IPS-NIHi7 (cell line): ENCODE data around the gene TIAM2.

Source experiments
- DNase-seq: peaks from one replicate; pipeline ENCODE4 v3.0.0; 2012; ENCODE audit warnings: mixed read lengths; ENCODE audit errors: extremely low spot score

Gene TIAM2

GRCh38 chr6:155061381-155061780 lies 66.3 kb downstream of the TIAM2 start:
- DNase-seq: no peak

GRCh38 chr6:155062866-155063341 lies 67.8 kb downstream of the TIAM2 start:
- no peak for DNase-seq

GRCh38 chr6:155064303-155064702 lies 69.2 kb downstream of the TIAM2 start:
- DNase-seq: no peak

DNA sequence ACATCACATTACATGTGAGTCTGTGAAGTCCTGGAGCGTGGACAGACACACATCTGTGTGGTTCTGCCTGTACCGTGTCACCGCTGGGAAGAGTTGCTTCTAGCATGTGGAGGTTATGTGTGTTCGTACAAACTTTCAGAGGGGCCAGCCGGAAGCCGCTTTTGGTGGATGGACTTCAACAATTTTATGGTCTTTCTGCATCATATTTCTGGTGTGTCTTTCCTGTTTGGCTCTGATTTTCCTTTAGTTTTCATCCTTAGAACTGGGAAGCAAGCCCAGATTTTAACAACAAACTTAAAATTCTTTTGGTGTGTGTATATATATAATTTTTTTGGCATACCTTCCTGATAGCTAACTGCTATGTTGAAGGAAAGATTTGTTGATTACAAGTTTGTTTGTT lies 71.2 kb downstream of the TIAM2 start:
- no peak for DNase-seq

DNA sequence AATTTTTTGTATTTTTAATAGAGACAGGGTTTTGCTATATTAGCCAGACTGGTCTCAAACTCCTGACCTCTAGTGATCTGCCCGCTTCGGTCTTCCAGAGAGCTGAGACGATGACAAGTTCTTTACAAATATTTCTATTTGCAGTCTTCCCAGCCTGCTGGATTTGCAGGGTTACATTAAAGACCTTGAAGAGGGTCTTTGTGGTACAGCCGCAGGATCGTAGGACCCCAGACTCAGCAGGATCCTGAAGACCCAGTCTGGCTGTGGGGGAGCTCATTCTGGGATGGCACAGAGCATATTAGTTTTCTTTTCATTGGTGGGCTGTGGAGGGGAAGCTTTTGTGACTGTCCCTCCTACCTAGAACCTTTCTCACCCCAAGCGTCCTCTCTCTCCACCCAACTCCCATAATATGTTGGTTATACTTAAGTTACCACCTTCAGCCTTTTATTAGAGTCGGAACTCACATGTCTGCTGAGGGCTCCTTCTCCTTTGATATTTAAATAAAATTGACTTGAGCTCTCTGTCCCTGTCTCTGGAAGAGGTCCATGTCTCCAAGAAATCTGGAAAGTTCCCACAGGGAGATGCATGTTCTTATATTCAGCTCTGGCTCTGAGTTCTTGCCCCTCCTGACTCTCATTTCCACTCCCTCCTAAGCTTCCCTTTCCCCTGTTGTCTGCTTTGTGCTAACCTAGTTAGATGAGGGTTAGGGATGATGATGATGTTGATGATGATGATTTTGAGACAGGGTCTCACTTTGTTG lies 72.0 kb downstream of the TIAM2 start:
- no peak for DNase-seq

- no peak for DNase-seq
Measured at GRCh38 chr6:155067956-155068615, 73.0 kb downstream of the TIAM2 start.

GRCh38 chr6:155069543-155069942 lies 74.4 kb downstream of the TIAM2 start:
- no peak for DNase-seq

DNA sequence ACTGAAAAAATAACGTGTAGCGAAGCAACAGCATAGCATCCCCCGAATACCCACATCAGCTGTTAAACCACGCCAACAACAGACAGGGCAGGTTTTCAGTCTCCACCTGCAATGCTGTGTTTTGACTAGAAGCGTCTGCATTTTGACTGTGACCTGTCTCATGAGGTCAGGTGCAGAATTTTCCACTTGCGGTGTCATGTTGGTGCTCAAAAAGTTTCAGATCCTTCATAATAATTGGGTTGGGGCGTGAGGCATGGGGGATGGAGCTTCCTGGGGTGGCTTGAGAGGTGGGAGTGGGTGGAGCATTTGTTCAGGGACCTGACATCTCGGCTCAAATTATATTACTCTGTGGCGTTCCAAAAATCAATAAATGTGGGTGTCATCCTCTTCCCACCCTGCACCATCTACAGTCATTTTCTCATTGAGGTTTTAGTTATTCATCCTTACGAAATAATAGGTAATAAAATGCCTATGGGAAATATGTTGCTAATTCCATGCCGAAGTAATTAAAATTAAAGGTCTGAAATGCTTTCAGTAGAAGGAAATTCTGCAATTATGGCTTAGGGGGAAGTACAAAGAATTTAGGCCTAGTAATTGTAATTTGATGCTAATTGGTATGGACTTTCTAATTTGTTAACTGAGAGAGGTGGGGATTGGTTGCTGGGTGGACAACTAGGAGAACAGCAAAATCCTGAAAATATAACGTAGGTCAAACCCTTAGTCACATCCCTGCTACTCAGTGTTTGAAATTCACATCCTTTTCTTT lies 81.0 kb downstream of the TIAM2 start:
- no peak for DNase-seq

- no peak for DNase-seq
Measured at GRCh38 chr6:155077331-155077730, 82.2 kb downstream of the TIAM2 start.

- DNase-seq: no peak
Measured at GRCh38 chr6:155077784-155078183, 82.7 kb downstream of the TIAM2 start.

DNA sequence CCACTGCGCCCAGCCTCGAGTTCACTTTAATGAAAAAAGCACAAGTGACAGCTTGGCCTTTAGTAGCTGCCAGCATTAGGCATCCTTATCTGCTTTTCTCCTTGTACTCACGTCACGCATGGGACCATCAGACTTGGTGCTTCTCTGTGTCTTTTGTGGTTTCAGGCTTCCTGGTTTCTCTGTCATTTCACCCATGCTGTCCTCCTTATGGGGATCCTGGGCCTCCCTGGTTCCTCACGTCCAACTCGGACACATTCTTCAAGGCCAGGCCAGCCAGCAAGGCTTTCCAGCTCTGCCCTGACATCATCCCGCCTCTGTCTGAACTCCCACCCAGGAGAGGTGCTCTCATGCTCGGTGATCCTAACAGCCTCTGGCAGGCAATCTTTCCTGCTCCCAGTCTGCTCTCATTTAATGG lies 83.2 kb downstream of the TIAM2 start:
- no peak for DNase-seq

- DNase-seq: no peak
Measured at GRCh38 chr6:155079985-155080452, 84.9 kb downstream of the TIAM2 start.

DNA sequence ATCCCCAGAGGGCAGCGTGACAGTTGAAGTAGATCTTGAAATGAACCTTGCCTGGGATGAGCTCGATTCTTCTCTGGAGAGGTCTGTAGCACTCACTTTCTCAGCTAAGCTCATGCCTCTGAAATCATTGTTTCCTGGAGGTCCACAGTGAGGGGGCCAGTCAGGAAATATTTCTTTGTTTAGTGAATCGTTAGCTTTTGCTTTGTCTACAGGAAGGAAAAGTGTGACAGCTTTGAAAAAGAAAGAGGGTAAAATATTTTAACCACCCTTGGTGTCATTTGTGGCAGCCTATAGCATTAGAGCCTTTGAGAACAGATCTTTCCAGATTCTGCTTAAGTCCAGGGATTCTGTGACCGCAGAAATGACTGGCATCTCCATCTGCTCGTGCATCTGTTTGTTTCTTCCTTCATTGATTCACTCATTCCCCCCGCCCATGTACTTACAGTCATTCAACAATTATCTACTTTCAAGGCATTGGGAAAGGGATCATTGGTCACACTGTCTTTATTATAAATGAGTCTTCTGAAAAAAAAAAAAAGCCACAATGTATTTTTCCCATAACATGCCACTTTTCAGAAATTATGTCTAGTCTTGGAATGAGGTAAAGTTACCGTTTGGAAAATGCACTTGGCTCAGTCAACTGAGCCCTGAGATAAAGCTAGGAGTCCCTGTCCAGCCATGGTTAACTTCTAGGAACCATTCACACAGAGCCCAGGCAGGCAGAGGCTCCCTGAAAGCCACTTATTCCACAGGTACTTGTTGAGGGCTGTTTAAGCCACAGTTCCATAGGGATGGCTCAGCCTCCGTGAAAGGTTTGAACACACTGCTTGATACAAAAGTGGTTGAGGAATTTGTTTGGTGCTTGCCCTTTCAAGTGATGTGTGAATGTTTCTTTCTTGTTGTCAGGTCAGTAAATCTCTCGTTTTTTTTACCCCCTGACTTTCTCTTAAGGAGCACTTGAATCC lies 86.0 kb downstream of the TIAM2 start:
- no peak for DNase-seq

DNA sequence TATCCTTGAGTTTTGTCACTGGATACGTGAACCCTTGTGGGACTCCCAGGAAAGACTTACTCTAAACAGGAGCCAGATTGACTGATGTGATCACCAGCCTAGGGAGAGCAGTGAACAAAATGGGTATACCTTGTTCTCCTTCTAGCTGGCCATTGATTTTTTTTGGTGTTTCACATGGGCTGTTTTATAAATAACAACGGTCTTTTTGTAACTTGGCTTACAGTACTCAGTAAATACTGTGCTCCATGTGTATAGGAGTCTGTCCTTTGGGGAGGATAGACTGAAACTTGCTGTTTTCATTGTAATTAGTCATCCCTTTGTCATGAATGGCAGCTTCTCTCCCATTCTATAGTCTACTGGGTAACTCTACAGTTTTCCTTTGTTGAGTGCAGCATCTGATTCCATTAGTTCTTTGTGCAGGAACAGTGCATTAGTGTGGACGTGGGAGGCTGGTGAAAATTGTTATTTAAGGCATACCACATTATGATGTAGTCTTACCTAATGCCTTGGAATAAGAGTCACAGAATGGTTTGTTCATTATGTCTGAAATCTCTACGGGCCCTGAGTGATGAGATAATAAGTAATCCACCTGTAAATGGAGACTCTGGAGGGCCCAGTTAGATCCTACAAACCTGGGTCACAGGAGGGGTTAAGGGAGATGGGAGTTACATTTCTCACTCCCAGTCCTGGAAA lies 89.5 kb downstream of the TIAM2 start:
- no peak for DNase-seq

DNA sequence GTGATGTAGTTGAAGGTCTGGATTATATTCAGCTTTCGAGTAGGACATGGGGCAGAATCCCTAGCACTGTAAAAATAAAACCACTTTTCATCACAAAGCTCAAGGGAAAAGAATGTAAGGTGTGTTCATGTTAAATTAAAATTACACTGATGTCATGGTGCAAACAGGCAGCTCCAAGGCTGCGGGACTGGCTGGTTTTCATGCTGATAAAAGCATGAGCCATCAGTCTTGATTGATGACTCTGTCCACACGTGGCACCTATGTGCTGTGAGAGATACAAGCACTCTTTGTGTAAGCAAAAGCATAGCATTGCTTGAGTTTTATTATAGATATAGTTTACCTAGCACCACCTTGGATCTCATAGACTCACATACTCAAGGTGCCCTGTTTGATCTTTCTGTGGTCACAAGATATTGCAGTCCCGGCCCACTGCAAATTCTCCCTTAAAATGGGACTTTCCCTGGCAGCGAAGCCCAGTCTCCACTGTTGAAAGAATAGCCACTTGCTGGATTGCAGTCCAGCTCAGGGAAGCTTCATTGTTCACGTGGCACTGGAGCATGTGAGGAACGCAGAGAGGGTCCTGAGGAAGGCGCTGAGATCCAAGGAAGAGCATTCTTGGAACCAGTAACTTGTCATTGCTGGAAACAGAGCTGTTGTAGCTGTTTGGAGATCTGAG lies 90.6 kb downstream of the TIAM2 start:
- DNase-seq: no peak

DNA sequence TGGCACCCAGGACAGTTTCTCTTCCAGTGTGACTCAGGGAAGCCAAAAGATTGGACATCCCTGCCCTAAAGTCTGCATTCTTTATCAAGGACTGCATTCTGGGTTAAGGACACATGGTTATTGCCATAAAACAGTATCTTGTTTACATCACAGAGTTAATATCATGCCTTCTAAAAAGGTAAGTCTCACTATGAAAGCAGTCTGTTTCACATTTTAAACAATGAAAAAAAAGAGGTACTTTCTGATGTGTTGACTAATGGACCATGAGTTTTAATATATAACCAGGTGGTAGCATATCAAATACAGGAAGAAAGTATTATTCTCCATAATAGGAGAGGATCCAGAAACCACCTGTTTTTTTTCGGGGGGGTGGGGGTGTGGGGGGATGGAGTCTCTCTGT lies 93.7 kb downstream of the TIAM2 start:
- no peak for DNase-seq

- no peak for DNase-seq
Measured at GRCh38 chr6:155089746-155090145, 94.6 kb downstream of the TIAM2 start.

- no peak for DNase-seq
Measured at GRCh38 chr6:155090166-155090565, 95.1 kb downstream of the TIAM2 start.

DNA sequence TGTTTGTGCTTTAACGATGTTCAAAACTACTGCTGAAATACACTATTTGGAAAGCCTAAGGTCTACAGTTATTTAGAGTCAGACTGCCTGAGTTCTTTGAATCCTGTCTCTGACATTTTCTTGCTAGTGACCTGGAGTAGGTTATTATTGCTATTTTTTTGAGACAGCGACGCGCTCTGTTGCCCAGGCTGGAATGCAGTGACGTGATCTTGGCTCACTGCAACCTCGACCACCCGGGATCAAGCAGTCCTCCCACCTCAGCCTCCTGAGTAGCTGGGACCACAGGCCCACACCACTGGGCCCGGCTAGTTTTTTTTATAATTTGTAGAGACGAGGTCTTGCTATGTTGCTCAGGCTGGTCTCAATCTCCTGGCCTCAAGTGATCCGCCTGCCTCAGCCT lies 96.6 kb downstream of the TIAM2 start:
- no peak for DNase-seq

GRCh38 chr6:155093430-155093829 lies 98.3 kb downstream of the TIAM2 start:
- no peak for DNase-seq
